CD4-positive, alpha-beta T cell treated with Interleukin-17A for 4 hours (primary cell): ENCODE results near the gene NFASC.

Experiments
- DNase-seq: peaks from one replicate; pipeline ENCODE4 v3.0.0-alpha.2; 2020; ENCODE audit warnings: mixed read lengths

The NFASC gene

GRCh38 chr1:204891860-204892259, 21.2 kb downstream of the NFASC start:
- no peak for DNase-seq

GRCh38 chr1:204894031-204894430, 23.4 kb downstream of the NFASC start:
- DNase-seq = no peak

- no peak for DNase-seq
These were observed 23.9 kb downstream of the NFASC start for GRCh38 chr1:204894606-204895005.

GRCh38 chr1:204896023-204896422, 25.4 kb downstream of the NFASC start:
- no peak for DNase-seq

GRCh38 chr1:204896787-204897469, 26.3 kb downstream of the NFASC start:
- DNase-seq = no peak

GRCh38 chr1:204900721-204901120, 30.1 kb downstream of the NFASC start:
- DNase-seq = no peak

- DNase-seq = no peak
These were observed 32.0 kb downstream of the NFASC start for GRCh38 chr1:204902671-204903070.

- DNase-seq = no peak
These were observed 33.7 kb downstream of the NFASC start for GRCh38 chr1:204904228-204904810.

GRCh38 chr1:204909109-204909508, 38.4 kb downstream of the NFASC start:
- no peak for DNase-seq

GRCh38 chr1:204915861-204916495, 45.3 kb downstream of the NFASC start:
- no peak for DNase-seq

- no peak for DNase-seq
These were observed 47.1 kb downstream of the NFASC start for GRCh38 chr1:204917802-204918201.

GRCh38 chr1:204920511-204920910, 49.8 kb downstream of the NFASC start:
- DNase-seq = no peak

- DNase-seq = no peak
These were observed 50.3 kb downstream of the NFASC start for GRCh38 chr1:204920967-204921366.

GRCh38 chr1:204921855-204922516, 51.3 kb downstream of the NFASC start:
- DNase-seq = no peak

GRCh38 chr1:204923201-204923600, 52.5 kb downstream of the NFASC start:
- DNase-seq = no peak

- DNase-seq = no peak
These were observed 53.0 kb downstream of the NFASC start for GRCh38 chr1:204923626-204924012.

GRCh38 chr1:204924013-204924759, 53.5 kb downstream of the NFASC start:
- no peak for DNase-seq

- DNase-seq = no peak
These were observed 55.0 kb downstream of the NFASC start for GRCh38 chr1:204925701-204926100.

- DNase-seq = no peak
These were observed 57.3 kb downstream of the NFASC start for GRCh38 chr1:204927673-204928641.

GRCh38 chr1:204928671-204929486, 58.2 kb downstream of the NFASC start:
- DNase-seq = no peak
